ENCODE results near the gene SLC26A2. TPM values are rescaled to one million over a fixed set of nuclear protein-coding genes. Genes with fewer than 3 reads are reported as not detected.

The SLC26A2 gene
- total RNA-seq, 2 donors from 2014 or later = 19.4 to 31.0 TPM

GRCh38 chr5:149966946-149967345, 6.4 kb downstream of the SLC26A2 start:
- 86% methylated on average over 3 of the region's 3 CpGs for WGBS
- Histone ChIP-seq H3K4me1 (replicated peaks) (no peaks in the 10 kb centered on the region), H3K9me3 (no peaks in the 10 kb centered on the region), H3K36me3 (no peaks in the 10 kb centered on the region), H3K27ac (no peak overlapping the region), H3K27me3 (replicated peaks; ENCODE audit: insufficient read depth) (no peaks in the 10 kb centered on the region), H3K4me3 (no peak overlapping the region)
- no peak for DNase-seq (ENCODE audit: low spot score)
- intact Hi-C loops (cut with DNase I) = no loop called here
- TF ChIP-seq POLR2A (IDR thresholded peaks at IDR 0.05) (no peak), POLR2AphosphoS5 (IDR thresholded peaks at IDR 0.05) (no peak)

- no peaks in the 10 kb centered on the region for H3K4me1 ChIP-seq (replicated peaks)
- intact Hi-C loops (cut with DNase I) = no loop called here
- WGBS = 84% methylated on average over 4 of the region's 4 CpGs
- H3K9me3 ChIP-seq = no peaks in the 10 kb centered on the region
- H3K27ac ChIP-seq = no peak overlapping the region
- no peaks in the 10 kb centered on the region for H3K27me3 ChIP-seq (replicated peaks; ENCODE audit: insufficient read depth)
- H3K4me3 ChIP-seq = no peak overlapping the region
- DNase-seq (ENCODE audit: low spot score) = no peak
- H3K36me3 ChIP-seq = no peaks in the 10 kb centered on the region
- no peak for TF ChIP-seq POLR2AphosphoS5 (IDR thresholded peaks at IDR 0.05)
- TF ChIP-seq CTCF (IDR thresholded peaks at IDR 0.05) = no peak
- TF ChIP-seq POLR2A (IDR thresholded peaks at IDR 0.05) = no peak
Measured at GRCh38 chr5:149969181-149969930, 8.8 kb downstream of the SLC26A2 start.

GRCh38 chr5:149975409-149975808, 14.9 kb downstream of the SLC26A2 start:
- no peak for TF ChIP-seq POLR2AphosphoS5 (IDR thresholded peaks at IDR 0.05)
- no peak for TF ChIP-seq CTCF (IDR thresholded peaks at IDR 0.05)
- no peak for TF ChIP-seq POLR2A (IDR thresholded peaks at IDR 0.05)
- intact Hi-C loops (cut with DNase I) = no loop called here

GRCh38 chr5:149979896-149980295, 19.3 kb downstream of the SLC26A2 start:
- TF ChIP-seq POLR2A (IDR thresholded peaks at IDR 0.05) (no peak), CTCF (IDR thresholded peaks at IDR 0.05) (no peak), POLR2AphosphoS5 (IDR thresholded peaks at IDR 0.05) (no peak)
- intact Hi-C loops (cut with DNase I) = no loop called here
- no peak for DNase-seq (ENCODE audit: low spot score)
- Histone ChIP-seq H3K27ac (no peak overlapping the region), H3K4me3 (no peak overlapping the region), H3K36me3 (no peaks in the 10 kb centered on the region), H3K4me1 (replicated peaks) (no peaks in the 10 kb centered on the region), H3K9me3 (no peaks in the 10 kb centered on the region), H3K27me3 (replicated peaks; ENCODE audit: insufficient read depth) (no peaks in the 10 kb centered on the region)
- WGBS = 70% methylated on average over 1 of the region's 1 CpG

More at GRCh38 chr5:149975409-149975808, 14.9 kb downstream of the SLC26A2 start:
- no peaks in the 10 kb centered on the region for H3K4me1 ChIP-seq (replicated peaks)
- no peak overlapping the region for H3K4me3 ChIP-seq
- no peaks in the 10 kb centered on the region for H3K27me3 ChIP-seq (replicated peaks; ENCODE audit: insufficient read depth)
- 70% methylated on average over 2 of the region's 2 CpGs for WGBS
- H3K36me3 ChIP-seq = no peaks in the 10 kb centered on the region
- H3K9me3 ChIP-seq = no peaks in the 10 kb centered on the region
- H3K27ac ChIP-seq = no peak overlapping the region
- DNase-seq (ENCODE audit: low spot score) = no peak

- no peaks in the 10 kb centered on the region for H3K9me3 ChIP-seq
- 85% methylated on average over 3 of the region's 3 CpGs for WGBS
- H3K27ac ChIP-seq = no peak overlapping the region
- intact Hi-C loops (cut with DNase I) = no loop called here
- no peaks in the 10 kb centered on the region for H3K4me1 ChIP-seq (replicated peaks)
- no peak for DNase-seq (ENCODE audit: low spot score)
- H3K27me3 ChIP-seq (replicated peaks; ENCODE audit: insufficient read depth) = no peaks in the 10 kb centered on the region
- H3K36me3 ChIP-seq = no peaks in the 10 kb centered on the region
- no peak overlapping the region for H3K4me3 ChIP-seq
- TF ChIP-seq POLR2A (IDR thresholded peaks at IDR 0.05) = no peak
- no peak for TF ChIP-seq CTCF (IDR thresholded peaks at IDR 0.05)
- TF ChIP-seq POLR2AphosphoS5 (IDR thresholded peaks at IDR 0.05) = no peak
Measured at GRCh38 chr5:149981206-149981605, 20.6 kb downstream of the SLC26A2 start.
